Measurements from ENCODE around the gene SSTR5.

DNA sequence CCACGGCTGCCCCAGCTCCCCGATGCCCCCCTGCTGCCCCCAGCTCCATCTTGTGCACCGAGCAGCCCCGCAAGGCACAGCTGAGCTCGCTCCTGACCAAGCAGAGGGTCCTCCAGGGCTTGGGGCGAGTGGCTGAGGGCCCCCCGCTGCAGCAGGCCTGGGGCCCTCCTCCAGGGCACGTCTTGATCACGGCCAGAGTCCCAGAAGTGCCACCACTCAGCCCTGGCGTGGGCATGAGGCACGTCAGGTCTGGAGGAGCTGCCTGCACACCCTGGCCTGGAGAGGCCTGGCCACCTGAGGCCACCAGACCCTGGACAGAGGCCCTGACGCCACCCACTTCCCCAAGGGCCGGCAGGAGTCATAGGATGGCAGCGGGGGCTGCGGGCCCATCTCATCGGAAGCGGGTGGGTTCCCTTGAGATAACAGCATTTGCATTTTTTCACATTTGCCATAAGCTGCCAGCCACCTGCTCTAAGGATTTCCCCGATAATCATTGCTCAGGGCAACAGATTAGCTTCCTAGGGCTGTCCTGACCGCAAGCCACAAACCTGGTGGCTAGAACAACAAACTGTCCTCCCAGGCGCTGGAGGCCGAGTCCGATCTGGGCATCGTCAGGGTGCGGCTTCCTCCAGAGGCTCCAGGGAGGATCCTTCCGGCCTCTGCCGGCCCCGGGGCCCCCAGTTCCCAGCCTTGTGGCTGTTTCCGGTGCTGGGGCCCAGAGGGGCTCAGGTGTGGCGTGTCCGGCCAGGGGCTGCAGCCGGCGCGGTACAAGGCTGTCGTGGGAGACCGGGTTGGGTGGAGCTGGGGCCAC is 47.4 kb downstream of the SSTR5 start:
- TF ChIP-seq, protein P1, sequence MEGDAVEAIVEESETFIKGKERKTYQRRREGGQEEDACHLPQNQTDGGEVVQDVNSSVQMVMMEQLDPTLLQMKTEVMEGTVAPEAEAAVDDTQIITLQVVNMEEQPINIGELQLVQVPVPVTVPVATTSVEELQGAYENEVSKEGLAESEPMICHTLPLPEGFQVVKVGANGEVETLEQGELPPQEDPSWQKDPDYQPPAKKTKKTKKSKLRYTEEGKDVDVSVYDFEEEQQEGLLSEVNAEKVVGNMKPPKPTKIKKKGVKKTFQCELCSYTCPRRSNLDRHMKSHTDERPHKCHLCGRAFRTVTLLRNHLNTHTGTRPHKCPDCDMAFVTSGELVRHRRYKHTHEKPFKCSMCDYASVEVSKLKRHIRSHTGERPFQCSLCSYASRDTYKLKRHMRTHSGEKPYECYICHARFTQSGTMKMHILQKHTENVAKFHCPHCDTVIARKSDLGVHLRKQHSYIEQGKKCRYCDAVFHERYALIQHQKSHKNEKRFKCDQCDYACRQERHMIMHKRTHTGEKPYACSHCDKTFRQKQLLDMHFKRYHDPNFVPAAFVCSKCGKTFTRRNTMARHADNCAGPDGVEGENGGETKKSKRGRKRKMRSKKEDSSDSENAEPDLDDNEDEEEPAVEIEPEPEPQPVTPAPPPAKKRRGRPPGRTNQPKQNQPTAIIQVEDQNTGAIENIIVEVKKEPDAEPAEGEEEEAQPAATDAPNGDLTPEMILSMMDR (IDR thresholded peaks at IDR 0.05) = no peak
- TF ChIP-seq, protein P2, sequence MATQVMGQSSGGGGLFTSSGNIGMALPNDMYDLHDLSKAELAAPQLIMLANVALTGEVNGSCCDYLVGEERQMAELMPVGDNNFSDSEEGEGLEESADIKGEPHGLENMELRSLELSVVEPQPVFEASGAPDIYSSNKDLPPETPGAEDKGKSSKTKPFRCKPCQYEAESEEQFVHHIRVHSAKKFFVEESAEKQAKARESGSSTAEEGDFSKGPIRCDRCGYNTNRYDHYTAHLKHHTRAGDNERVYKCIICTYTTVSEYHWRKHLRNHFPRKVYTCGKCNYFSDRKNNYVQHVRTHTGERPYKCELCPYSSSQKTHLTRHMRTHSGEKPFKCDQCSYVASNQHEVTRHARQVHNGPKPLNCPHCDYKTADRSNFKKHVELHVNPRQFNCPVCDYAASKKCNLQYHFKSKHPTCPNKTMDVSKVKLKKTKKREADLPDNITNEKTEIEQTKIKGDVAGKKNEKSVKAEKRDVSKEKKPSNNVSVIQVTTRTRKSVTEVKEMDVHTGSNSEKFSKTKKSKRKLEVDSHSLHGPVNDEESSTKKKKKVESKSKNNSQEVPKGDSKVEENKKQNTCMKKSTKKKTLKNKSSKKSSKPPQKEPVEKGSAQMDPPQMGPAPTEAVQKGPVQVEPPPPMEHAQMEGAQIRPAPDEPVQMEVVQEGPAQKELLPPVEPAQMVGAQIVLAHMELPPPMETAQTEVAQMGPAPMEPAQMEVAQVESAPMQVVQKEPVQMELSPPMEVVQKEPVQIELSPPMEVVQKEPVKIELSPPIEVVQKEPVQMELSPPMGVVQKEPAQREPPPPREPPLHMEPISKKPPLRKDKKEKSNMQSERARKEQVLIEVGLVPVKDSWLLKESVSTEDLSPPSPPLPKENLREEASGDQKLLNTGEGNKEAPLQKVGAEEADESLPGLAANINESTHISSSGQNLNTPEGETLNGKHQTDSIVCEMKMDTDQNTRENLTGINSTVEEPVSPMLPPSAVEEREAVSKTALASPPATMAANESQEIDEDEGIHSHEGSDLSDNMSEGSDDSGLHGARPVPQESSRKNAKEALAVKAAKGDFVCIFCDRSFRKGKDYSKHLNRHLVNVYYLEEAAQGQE (IDR thresholded peaks at IDR 0.05) = no peak
